NCI-H2227 (cell line): ENCODE measurements around the gene AMTN.
A peak's percentile ranks its signal among the peaks of the same experiment; 100 is the strongest.

ENCODE experiments used
- DNase-seq: peaks from one replicate; lab custom pipeline; 2025; ENCODE audit not compliant: unreplicated experiment; lab: John Stamatoyannopoulos, UW

The AMTN gene

GRCh38 chr4:70559211-70559830, 41.0 kb downstream of the AMTN start:
- peak; percentile 15 for DNase-seq

- no peak for DNase-seq
These were observed 41.6 kb downstream of the AMTN start for GRCh38 chr4:70559924-70560323.

- no peak for DNase-seq
These were observed 45.7 kb downstream of the AMTN start for GRCh38 chr4:70564033-70564432.

- DNase-seq: no peak
These were observed 52.4 kb downstream of the AMTN start for GRCh38 chr4:70570796-70571195.

GRCh38 chr4:70571772-70572171, 53.4 kb downstream of the AMTN start:
- no peak for DNase-seq

- no peak for DNase-seq
These were observed 57.6 kb downstream of the AMTN start for GRCh38 chr4:70575964-70576363.

- DNase-seq: no peak
These were observed 59.0 kb downstream of the AMTN start for GRCh38 chr4:70577220-70577927.

GRCh38 chr4:70581980-70582379, 63.6 kb downstream of the AMTN start:
- no peak for DNase-seq
